ENCODE results near the gene SLC9A9. TPM values are rescaled to one million over a fixed set of nuclear protein-coding genes. Genes with fewer than 3 reads are reported as not detected.

The SLC9A9 gene
- total RNA-seq, 2 donors from 2014 or later, result 23.6 to 31.0 TPM

- WGBS, result 83% methylated on average over 2 of the region's 2 CpGs
- Histone ChIP-seq H3K4me1 (replicated peaks) (no peaks in the 10 kb centered on the region), H3K36me3 (no peaks in the 10 kb centered on the region), H3K27ac (no peak overlapping the region), H3K27me3 (replicated peaks; ENCODE audit: insufficient read depth) (no peaks in the 10 kb centered on the region), H3K9me3 (no peaks in the 10 kb centered on the region), H3K4me3 (no peak overlapping the region)
- TF ChIP-seq CTCF (IDR thresholded peaks at IDR 0.05), result no peak
- TF ChIP-seq POLR2A (IDR thresholded peaks at IDR 0.05), result no peak
- no peak for TF ChIP-seq POLR2AphosphoS5 (IDR thresholded peaks at IDR 0.05)
- DNase-seq (ENCODE audit: low spot score), result no peak
- intact Hi-C loops (cut with DNase I), result no loop called here
Measured at GRCh38 chr3:143720381-143720780, 127.9 kb downstream of the SLC9A9 start.

- WGBS, result 88% methylated on average over 7 of the region's 7 CpGs
- intact Hi-C loops (cut with DNase I), result no loop called here
Measured at GRCh38 chr3:143718463-143718862, 129.8 kb downstream of the SLC9A9 start.

GRCh38 chr3:143716731-143717130 is 131.5 kb downstream of the SLC9A9 start:
- H3K27ac ChIP-seq, result no peak overlapping the region
- intact Hi-C loops (cut with DNase I), result no loop called here
- no peak for DNase-seq (ENCODE audit: low spot score)
- WGBS, result 88% methylated on average over 4 of the region's 4 CpGs
- H3K4me3 ChIP-seq, result no peak overlapping the region
- no peaks in the 10 kb centered on the region for H3K27me3 ChIP-seq (replicated peaks; ENCODE audit: insufficient read depth)
- TF ChIP-seq POLR2A (IDR thresholded peaks at IDR 0.05), result no peak
- TF ChIP-seq CTCF (IDR thresholded peaks at IDR 0.05), result no peak
- TF ChIP-seq POLR2AphosphoS5 (IDR thresholded peaks at IDR 0.05), result no peak
- H3K9me3 ChIP-seq, result no peaks in the 10 kb centered on the region
- H3K4me1 ChIP-seq (replicated peaks), result no peaks in the 10 kb centered on the region
- H3K36me3 ChIP-seq, result no peaks in the 10 kb centered on the region

More at GRCh38 chr3:143718463-143718862, 129.8 kb downstream of the SLC9A9 start:
- TF ChIP-seq CTCF (IDR thresholded peaks at IDR 0.05) (no peak), POLR2A (IDR thresholded peaks at IDR 0.05) (no peak), POLR2AphosphoS5 (IDR thresholded peaks at IDR 0.05) (no peak)
- no peaks in the 10 kb centered on the region for H3K36me3 ChIP-seq
- H3K27ac ChIP-seq, result no peak overlapping the region
- no peaks in the 10 kb centered on the region for H3K9me3 ChIP-seq
- no peak overlapping the region for H3K4me3 ChIP-seq
- DNase-seq (ENCODE audit: low spot score), result no peak
- H3K4me1 ChIP-seq (replicated peaks), result no peaks in the 10 kb centered on the region
- no peaks in the 10 kb centered on the region for H3K27me3 ChIP-seq (replicated peaks; ENCODE audit: insufficient read depth)

GRCh38 chr3:143712522-143712921 is 135.7 kb downstream of the SLC9A9 start:
- intact Hi-C loops (cut with DNase I), result no loop called here
- Histone ChIP-seq H3K9me3 (no peaks in the 10 kb centered on the region), H3K4me1 (replicated peaks) (no peaks in the 10 kb centered on the region), H3K36me3 (no peaks in the 10 kb centered on the region), H3K27me3 (replicated peaks; ENCODE audit: insufficient read depth) (no peaks in the 10 kb centered on the region), H3K4me3 (no peak overlapping the region), H3K27ac (no peak overlapping the region)
- TF ChIP-seq POLR2AphosphoS5 (IDR thresholded peaks at IDR 0.05) (no peak), CTCF (IDR thresholded peaks at IDR 0.05) (no peak), POLR2A (IDR thresholded peaks at IDR 0.05) (no peak)
- DNase-seq (ENCODE audit: low spot score), result no peak

GRCh38 chr3:143707848-143708247 is 140.4 kb downstream of the SLC9A9 start:
- no peaks in the 10 kb centered on the region for H3K27me3 ChIP-seq (replicated peaks; ENCODE audit: insufficient read depth)
- H3K36me3 ChIP-seq, result no peaks in the 10 kb centered on the region
- no peak for DNase-seq (ENCODE audit: low spot score)
- no peaks in the 10 kb centered on the region for H3K4me1 ChIP-seq (replicated peaks)
- no peak overlapping the region for H3K27ac ChIP-seq
- TF ChIP-seq POLR2AphosphoS5 (IDR thresholded peaks at IDR 0.05), result no peak
- TF ChIP-seq CTCF (IDR thresholded peaks at IDR 0.05), result no peak
- TF ChIP-seq POLR2A (IDR thresholded peaks at IDR 0.05), result no peak
- intact Hi-C loops (cut with DNase I), result no loop called here
- H3K9me3 ChIP-seq, result no peaks in the 10 kb centered on the region
- 41% methylated on average over 1 of the region's 1 CpG for WGBS
- no peak overlapping the region for H3K4me3 ChIP-seq

Data from prostate gland (tissue), 2 donors.